HepG2 (cell line): ENCODE measurements around the gene HID1. TPM values are rescaled to one million over a fixed set of nuclear protein-coding genes. Genes with fewer than 3 reads are reported as not detected.

ENCODE experiments used
- CC2D1A ChIP-seq: sonication (generic); formaldehyde crosslinking; IDR thresholded peaks from 2 replicates; pipeline ENCODE4 v1.8.1; 2023; ENCODE audit warnings: mild to moderate bottlenecking, missing genetic modification reagents
- GTF2F1 ChIP-seq: fragments of 150-350 bp; IDR thresholded peaks from 2 replicates; pipeline ENCODE4 v1.6.1; 2014; ENCODE audit warnings: low read length
- HOXA7 ChIP-seq: sonication (generic); formaldehyde crosslinking; IDR thresholded peaks from 2 replicates; pipeline ENCODE4 v1.8.1; 2022; ENCODE audit warnings: mild to moderate bottlenecking, missing genetic modification reagents, moderate library complexity
- NFKB2 ChIP-seq: sonication (generic); formaldehyde crosslinking; IDR thresholded peaks from 2 replicates; pipeline ENCODE4 v1.4.0; 2020; ENCODE audit warnings: missing genetic modification reagents, borderline replicate concordance
- PAX8 ChIP-seq: sonication (generic); formaldehyde crosslinking; IDR thresholded peaks from 2 replicates; pipeline ENCODE4 v1.8.0; 2022; ENCODE audit warnings: mild to moderate bottlenecking, missing genetic modification reagents, borderline replicate concordance
- SNRNP70 ChIP-seq: fragments of 200-400 bp; formaldehyde crosslinking; IDR thresholded peaks from 2 replicates; pipeline ENCODE4 v1.6.1; 2017; ENCODE audit warnings: mild to moderate bottlenecking, low read depth, low read length, moderate library complexity
- SP1 ChIP-seq, 2 experiments: fragments of 450-650 bp in 1 of 2; sonication (generic) in 1 of 2; formaldehyde crosslinking in 1 of 2; IDR thresholded peaks; 2 replicates each; pipeline versions ENCODE4 v1.4.0 to v1.6.1; 2016 to 2020; ENCODE audit warnings: missing genetic modification reagents in 1 of 2
- ZNF143 ChIP-seq: sonication (generic); formaldehyde crosslinking; IDR thresholded peaks from 2 replicates; pipeline ENCODE4 v1.4.0; 2020; ENCODE audit warnings: missing genetic modification reagents
- ZNF251 ChIP-seq: sonication (generic); formaldehyde crosslinking; IDR thresholded peaks from 2 replicates; pipeline ENCODE4 v1.9.0; 2021; ENCODE audit warnings: mild to moderate bottlenecking, missing genetic modification reagents
- ZNF331 ChIP-seq: sonication (generic); formaldehyde crosslinking; IDR thresholded peaks from 2 replicates; pipeline ENCODE4 v1.4.0; 2020; ENCODE audit warnings: missing genetic modification reagents
- ZNF792 ChIP-seq: IDR thresholded peaks from 2 replicates; pipeline ENCODE4 v1.6.1; 2016
- polyA plus RNA-seq, 8 experiments: library from polyadenylated mRNA; depleted of rRNA in 3 of 8; stranded (reverse) in 7 of 8; unstranded in 1 of 8; fragments of >200 nt; fragmentation: Illumina TruSeq in 4 of 8; extraction: Trizol in 4 of 8; gene quantifications; 2 replicates each; pipeline versions ENCODE4 v1.2.1 to v1.2.3, GENCODE V29; 2011 to 2016; ENCODE audit warnings: low read depth in 4 of 8, missing spikeins in 1 of 8, mixed read lengths in 1 of 8; ENCODE audit not compliant: insufficient read depth in 1 of 8
- total RNA-seq, 5 experiments: library from RNA; depleted of rRNA; stranded (reverse); fragments of >200 nt; fragmentation: Illumina TruSeq; extraction: Trizol; gene quantifications; 2 replicates each; pipeline ENCODE4 v1.2.3, GENCODE V29; 2016; ENCODE audit warnings: low read depth in 1 of 5
- TF ChIP-seq, protein P1 (sequence below): sonication (generic); formaldehyde crosslinking; IDR thresholded peaks from 2 replicates; pipeline ENCODE4 v1.4.0; 2020; ENCODE audit warnings: missing genetic modification reagents
- TF ChIP-seq, protein P2 (sequence below): sonication (generic); formaldehyde crosslinking; IDR thresholded peaks from 2 replicates; pipeline ENCODE4 v1.8.0; 2022; ENCODE audit warnings: mild to moderate bottlenecking, missing genetic modification reagents
- TF ChIP-seq, protein P3 (sequence below): sonication (generic); formaldehyde crosslinking; IDR thresholded peaks from 2 replicates; pipeline ENCODE4 v1.4.0; 2020; ENCODE audit warnings: mild to moderate bottlenecking, missing genetic modification reagents
- TF ChIP-seq, protein P4 (sequence below): IDR thresholded peaks from 2 replicates; pipeline ENCODE4 v1.6.1; 2016; ENCODE audit warnings: missing biosample characterization, missing genetic modification reagents, low read depth
- TF ChIP-seq, protein P5 (sequence below): sonication (generic); formaldehyde crosslinking; IDR thresholded peaks from 2 replicates; pipeline ENCODE4 v1.9.0; 2022; ENCODE audit warnings: low read depth, missing genetic modification reagents

Gene HID1
- total and polyA plus RNA-seq, 2 of the 13 experiments (the other 11 are each of a cell fraction or from before 2014, with no cell fraction given): 2.1 to 10.6 TPM

DNA sequence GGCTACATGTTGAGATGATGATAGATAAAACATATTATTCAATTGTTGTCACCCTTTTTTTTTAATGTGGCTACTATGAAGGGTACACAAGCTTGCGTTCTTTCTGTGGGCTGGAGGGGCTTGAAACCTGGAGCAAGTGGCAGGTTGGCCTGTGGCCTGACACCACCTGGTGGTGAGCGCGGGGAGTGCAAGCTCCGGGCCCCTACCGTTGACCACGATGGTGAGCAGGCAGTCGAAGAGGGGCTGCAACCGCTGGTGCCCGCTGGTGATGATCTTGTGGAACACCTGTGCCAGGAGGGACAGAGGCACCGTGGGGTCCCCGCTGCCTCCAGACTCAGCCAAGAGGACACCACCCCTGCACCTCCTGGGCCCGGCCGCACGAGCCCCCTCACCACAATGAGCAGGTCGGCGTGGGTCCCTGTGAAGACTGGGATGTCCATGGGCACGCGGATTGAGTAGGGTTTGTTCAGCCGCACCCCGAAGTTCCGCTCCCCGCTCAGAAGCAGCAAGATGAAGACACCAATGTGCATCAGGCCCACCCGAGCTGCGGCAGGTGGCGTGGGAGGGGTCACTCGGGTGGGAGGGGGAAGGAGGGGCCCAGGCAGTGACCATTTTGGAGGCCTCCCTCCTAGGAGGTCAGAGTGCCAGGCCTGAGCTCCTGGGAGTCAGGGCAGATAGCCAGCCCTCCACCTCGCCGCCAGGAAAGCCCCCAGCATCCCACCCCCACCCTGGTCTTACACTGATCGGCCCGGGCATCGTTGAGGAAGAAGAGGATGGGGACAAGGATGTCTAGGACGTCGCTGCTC, 14.4 kb downstream of the HID1 start (continued):
- TF ChIP-seq, protein P1, sequence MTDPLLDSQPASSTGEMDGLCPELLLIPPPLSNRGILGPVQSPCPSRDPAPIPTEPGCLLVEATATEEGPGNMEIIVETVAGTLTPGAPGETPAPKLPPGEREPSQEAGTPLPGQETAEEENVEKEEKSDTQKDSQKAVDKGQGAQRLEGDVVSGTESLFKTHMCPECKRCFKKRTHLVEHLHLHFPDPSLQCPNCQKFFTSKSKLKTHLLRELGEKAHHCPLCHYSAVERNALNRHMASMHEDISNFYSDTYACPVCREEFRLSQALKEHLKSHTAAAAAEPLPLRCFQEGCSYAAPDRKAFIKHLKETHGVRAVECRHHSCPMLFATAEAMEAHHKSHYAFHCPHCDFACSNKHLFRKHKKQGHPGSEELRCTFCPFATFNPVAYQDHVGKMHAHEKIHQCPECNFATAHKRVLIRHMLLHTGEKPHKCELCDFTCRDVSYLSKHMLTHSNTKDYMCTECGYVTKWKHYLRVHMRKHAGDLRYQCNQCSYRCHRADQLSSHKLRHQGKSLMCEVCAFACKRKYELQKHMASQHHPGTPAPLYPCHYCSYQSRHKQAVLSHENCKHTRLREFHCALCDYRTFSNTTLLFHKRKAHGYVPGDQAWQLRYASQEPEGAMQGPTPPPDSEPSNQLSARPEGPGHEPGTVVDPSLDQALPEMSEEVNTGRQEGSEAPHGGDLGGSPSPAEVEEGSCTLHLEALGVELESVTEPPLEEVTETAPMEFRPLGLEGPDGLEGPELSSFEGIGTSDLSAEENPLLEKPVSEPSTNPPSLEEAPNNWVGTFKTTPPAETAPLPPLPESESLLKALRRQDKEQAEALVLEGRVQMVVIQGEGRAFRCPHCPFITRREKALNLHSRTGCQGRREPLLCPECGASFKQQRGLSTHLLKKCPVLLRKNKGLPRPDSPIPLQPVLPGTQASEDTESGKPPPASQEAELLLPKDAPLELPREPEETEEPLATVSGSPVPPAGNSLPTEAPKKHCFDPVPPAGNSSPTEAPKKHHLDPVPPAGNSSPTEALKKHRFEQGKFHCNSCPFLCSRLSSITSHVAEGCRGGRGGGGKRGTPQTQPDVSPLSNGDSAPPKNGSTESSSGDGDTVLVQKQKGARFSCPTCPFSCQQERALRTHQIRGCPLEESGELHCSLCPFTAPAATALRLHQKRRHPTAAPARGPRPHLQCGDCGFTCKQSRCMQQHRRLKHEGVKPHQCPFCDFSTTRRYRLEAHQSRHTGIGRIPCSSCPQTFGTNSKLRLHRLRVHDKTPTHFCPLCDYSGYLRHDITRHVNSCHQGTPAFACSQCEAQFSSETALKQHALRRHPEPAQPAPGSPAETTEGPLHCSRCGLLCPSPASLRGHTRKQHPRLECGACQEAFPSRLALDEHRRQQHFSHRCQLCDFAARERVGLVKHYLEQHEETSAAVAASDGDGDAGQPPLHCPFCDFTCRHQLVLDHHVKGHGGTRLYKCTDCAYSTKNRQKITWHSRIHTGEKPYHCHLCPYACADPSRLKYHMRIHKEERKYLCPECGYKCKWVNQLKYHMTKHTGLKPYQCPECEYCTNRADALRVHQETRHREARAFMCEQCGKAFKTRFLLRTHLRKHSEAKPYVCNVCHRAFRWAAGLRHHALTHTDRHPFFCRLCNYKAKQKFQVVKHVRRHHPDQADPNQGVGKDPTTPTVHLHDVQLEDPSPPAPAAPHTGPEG: no peak
- TF ChIP-seq ZNF251 (CRISPR knock-in tag): no peak
- TF ChIP-seq ZNF792 (CRISPR knock-in tag): no peak
- no peak for TF ChIP-seq ZNF143 (CRISPR knock-in tag)
- no peak for TF ChIP-seq PAX8 (CRISPR knock-in tag)
- TF ChIP-seq, protein P2, sequence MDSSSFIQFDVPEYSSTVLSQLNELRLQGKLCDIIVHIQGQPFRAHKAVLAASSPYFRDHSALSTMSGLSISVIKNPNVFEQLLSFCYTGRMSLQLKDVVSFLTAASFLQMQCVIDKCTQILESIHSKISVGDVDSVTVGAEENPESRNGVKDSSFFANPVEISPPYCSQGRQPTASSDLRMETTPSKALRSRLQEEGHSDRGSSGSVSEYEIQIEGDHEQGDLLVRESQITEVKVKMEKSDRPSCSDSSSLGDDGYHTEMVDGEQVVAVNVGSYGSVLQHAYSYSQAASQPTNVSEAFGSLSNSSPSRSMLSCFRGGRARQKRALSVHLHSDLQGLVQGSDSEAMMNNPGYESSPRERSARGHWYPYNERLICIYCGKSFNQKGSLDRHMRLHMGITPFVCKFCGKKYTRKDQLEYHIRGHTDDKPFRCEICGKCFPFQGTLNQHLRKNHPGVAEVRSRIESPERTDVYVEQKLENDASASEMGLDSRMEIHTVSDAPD (CRISPR knock-in tag): no peak
- TF ChIP-seq SNRNP70: no peak
- no peak for TF ChIP-seq HOXA7 (CRISPR knock-in tag)
- 0 out of 2 replicates have a peak, but pooled peaks have one; percentile 32 for TF ChIP-seq ZNF331
- no peak for TF ChIP-seq CC2D1A (CRISPR knock-in tag)
- TF ChIP-seq, protein P3, sequence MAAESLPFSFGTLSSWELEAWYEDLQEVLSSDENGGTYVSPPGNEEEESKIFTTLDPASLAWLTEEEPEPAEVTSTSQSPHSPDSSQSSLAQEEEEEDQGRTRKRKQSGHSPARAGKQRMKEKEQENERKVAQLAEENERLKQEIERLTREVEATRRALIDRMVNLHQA: no peak
- TF ChIP-seq, protein P4, sequence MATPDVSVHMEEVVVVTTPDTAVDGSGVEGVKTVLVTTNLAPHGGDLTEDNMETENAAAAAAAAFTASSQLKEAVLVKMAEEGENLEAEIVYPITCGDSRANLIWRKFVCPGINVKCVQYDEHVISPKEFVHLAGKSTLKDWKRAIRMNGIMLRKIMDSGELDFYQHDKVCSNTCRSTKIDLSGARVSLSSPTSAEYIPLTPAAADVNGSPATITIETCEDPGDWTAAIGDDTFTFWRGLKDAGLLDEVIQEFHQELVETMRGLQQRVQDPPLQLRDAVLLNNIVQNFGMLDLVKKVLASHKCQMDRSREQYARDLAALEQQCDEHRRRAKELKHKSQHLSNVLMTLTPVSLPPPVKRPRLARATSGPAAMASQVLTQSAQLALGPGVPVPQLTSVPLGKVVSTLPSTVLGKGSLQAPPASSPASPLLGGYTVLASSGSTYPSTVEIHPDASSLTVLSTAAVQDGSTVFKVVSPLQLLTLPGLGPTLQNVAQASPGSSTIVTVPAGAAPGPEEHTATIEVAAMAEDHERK: no peak
- TF ChIP-seq NFKB2 (CRISPR knock-in tag): peak; percentile 40; the same call in 1 of the 2 replicates
- no peak for TF ChIP-seq GTF2F1
- TF ChIP-seq, protein P5, sequence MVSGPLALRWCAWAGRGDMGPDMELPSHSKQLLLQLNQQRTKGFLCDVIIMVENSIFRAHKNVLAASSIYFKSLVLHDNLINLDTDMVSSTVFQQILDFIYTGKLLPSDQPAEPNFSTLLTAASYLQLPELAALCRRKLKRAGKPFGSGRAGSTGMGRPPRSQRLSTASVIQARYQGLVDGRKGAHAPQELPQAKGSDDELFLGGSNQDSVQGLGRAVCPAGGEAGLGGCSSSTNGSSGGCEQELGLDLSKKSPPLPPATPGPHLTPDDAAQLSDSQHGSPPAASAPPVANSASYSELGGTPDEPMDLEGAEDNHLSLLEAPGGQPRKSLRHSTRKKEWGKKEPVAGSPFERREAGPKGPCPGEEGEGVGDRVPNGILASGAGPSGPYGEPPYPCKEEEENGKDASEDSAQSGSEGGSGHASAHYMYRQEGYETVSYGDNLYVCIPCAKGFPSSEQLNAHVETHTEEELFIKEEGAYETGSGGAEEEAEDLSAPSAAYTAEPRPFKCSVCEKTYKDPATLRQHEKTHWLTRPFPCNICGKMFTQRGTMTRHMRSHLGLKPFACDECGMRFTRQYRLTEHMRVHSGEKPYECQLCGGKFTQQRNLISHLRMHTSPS (CRISPR knock-in tag): no peak
- TF ChIP-seq SP1 (IDR thresholded peaks at IDR 0.05): no peak
- TF ChIP-seq SP1 (CRISPR knock-in tag; IDR thresholded peaks at IDR 0.05): peak; percentile 14; the same call in 1 of the 2 replicates
